BJ (cell line): ENCODE results near the gene SCN4A. TPM values are rescaled to one million over a fixed set of nuclear protein-coding genes. Genes with fewer than 3 reads are reported as not detected.

Experiments used
- CTCF ChIA-PET: fragments of 350-600 bp; formaldehyde crosslinking; extraction: SDS; loops from one replicate; lab custom pipeline; 2021; ENCODE audit warnings: antibody characterized with exemption, inconsistent platforms; lab: Yijun Ruan, JAX
- POLR2A ChIA-PET: fragments of 300-600 bp; sonication (Branson Sonifier 250); formaldehyde crosslinking; extraction: SDS; loops from one replicate; lab custom pipeline; 2021; ENCODE audit warnings: antibody characterized with exemption; lab: Charles Lee
- DNase-seq: peaks from one replicate; pipeline ENCODE4 v3.0.0-alpha.2; 2011; ENCODE audit warnings: low read depth
- H3K27me3 ChIP-seq: 2 replicates; pipeline ENCODE4 v1.6.0; 2011; ENCODE audit warnings: low read length; ENCODE audit not compliant: control insufficient read depth, insufficient read depth
- H3K36me3 ChIP-seq: 2 replicates; pipeline ENCODE4 v1.5.1; 2011; ENCODE audit warnings: low read length; ENCODE audit not compliant: control insufficient read depth, insufficient read depth
- H3K4me3 ChIP-seq: 2 replicates; pipeline ENCODE4 v1.5.1; 2011; ENCODE audit warnings: low read depth, mild to moderate bottlenecking, control low read depth, low read length
- polyA plus RNA-seq: library from polyadenylated mRNA; depleted of rRNA; stranded (reverse); fragments of >200 nt; gene quantifications from 2 replicates; pipeline ENCODE4 v1.2.3, GENCODE V29; 2011
- TF ChIP-seq, protein P1 (sequence below): IDR thresholded peaks from 2 replicates; pipeline ENCODE4 v1.5.1; 2011; ENCODE audit warnings: low read depth, mild to moderate bottlenecking, control low read depth, inconsistent platforms, low read length, moderate library complexity; ENCODE audit not compliant: insufficient read depth

The SCN4A gene
- polyA plus RNA-seq, 1 experiment = not detected

DNA sequence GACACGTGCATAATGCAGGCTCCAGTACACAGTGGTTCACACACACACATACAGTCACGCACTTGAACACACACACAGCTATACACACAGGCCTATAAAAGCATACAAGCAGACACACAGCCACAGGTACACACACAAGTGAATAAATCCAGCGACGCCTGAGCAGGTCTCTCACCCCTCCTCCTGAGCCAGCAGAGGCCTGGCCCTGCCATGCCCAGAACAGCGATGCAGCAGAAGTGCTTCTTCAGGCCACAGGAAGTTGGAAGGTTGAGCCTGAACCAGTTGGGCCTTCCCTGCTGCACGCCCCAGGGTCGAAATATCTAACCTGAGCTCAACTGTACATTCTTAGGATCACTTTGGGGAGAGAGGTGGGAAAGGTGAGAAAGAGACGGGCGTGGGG, 33.3 kb downstream of the SCN4A start:
- ChIA-PET CTCF (interaction anchor here (1.0 to 2.8 kb wide), 4 partner anchors 20 to 86 kb away, joined by 3 to 20 read pairs (median 4); partner anchors contain the start of gene GH1), POLR2A (no interaction called here)
- Histone ChIP-seq H3K27me3 (peaks cover 6% of the 10 kb centered on the region), H3K36me3 (no peaks in the 10 kb centered on the region), H3K4me3 (no peak overlapping the region)
- TF ChIP-seq, protein P1, sequence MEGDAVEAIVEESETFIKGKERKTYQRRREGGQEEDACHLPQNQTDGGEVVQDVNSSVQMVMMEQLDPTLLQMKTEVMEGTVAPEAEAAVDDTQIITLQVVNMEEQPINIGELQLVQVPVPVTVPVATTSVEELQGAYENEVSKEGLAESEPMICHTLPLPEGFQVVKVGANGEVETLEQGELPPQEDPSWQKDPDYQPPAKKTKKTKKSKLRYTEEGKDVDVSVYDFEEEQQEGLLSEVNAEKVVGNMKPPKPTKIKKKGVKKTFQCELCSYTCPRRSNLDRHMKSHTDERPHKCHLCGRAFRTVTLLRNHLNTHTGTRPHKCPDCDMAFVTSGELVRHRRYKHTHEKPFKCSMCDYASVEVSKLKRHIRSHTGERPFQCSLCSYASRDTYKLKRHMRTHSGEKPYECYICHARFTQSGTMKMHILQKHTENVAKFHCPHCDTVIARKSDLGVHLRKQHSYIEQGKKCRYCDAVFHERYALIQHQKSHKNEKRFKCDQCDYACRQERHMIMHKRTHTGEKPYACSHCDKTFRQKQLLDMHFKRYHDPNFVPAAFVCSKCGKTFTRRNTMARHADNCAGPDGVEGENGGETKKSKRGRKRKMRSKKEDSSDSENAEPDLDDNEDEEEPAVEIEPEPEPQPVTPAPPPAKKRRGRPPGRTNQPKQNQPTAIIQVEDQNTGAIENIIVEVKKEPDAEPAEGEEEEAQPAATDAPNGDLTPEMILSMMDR = no peak
- DNase-seq = no peak

DNA sequence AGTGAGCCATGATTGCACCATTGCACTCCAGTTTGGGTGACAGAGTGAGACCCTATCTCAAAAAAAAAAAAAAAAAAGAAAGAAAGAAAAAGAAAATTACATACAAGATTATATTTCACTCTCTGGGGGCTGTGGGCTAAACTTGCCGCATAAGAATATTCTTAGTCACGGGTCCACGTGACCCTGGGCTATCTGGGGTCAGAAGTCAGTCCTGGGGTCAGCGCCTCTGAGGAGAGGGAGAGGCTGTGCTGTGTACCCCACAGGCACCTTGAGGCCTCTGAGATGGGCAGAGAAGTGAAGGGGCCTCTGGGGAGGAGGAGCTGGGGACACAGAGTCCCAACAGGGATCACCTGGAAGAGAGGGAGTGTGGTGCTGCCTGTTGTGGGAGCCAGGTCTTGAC, 34.8 kb downstream of the SCN4A start:
- Histone ChIP-seq H3K4me3 (no peak overlapping the region), H3K27me3 (peaks cover 10% of the 10 kb centered on the region), H3K36me3 (no peaks in the 10 kb centered on the region)
- ChIA-PET CTCF (interaction anchor here (0.8 to 1.9 kb wide), 3 partner anchors 8 to 88 kb away, joined by 3 to 8 read pairs (median 3); no protein-coding TSS in a partner anchor), POLR2A (no interaction called here)
- DNase-seq = no peak
- TF ChIP-seq, protein P1 = no peak

DNA sequence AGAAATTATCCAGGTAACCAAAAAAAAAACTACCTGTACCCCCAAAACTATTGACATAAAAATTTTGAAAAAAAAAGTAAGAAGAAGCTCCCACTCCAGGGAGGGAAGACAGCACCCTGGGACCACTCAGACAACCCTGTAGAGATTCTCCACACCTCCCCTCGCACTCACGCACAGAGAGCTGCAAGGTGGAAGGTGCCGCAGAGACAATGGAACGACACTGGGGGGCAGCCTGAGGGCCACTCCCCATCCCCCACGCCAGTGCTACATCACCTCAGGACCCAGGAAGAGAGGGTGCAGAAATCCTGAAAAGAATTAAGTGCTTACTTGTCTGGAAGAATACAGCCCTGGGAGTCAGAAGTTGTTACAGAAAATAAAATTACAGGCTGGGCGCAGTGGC, 35.4 kb downstream of the SCN4A start:
- ChIA-PET CTCF (interaction anchor here (0.8 to 1.9 kb wide), 3 partner anchors 9 to 89 kb away, joined by 3 to 8 read pairs (median 3); no protein-coding TSS in a partner anchor), POLR2A (no interaction called here)
- DNase-seq = no peak
- no peaks in the 10 kb centered on the region for H3K36me3 ChIP-seq
- peaks cover 10% of the 10 kb centered on the region for H3K27me3 ChIP-seq
- no peak overlapping the region for H3K4me3 ChIP-seq
- TF ChIP-seq, protein P1 = no peak

DNA sequence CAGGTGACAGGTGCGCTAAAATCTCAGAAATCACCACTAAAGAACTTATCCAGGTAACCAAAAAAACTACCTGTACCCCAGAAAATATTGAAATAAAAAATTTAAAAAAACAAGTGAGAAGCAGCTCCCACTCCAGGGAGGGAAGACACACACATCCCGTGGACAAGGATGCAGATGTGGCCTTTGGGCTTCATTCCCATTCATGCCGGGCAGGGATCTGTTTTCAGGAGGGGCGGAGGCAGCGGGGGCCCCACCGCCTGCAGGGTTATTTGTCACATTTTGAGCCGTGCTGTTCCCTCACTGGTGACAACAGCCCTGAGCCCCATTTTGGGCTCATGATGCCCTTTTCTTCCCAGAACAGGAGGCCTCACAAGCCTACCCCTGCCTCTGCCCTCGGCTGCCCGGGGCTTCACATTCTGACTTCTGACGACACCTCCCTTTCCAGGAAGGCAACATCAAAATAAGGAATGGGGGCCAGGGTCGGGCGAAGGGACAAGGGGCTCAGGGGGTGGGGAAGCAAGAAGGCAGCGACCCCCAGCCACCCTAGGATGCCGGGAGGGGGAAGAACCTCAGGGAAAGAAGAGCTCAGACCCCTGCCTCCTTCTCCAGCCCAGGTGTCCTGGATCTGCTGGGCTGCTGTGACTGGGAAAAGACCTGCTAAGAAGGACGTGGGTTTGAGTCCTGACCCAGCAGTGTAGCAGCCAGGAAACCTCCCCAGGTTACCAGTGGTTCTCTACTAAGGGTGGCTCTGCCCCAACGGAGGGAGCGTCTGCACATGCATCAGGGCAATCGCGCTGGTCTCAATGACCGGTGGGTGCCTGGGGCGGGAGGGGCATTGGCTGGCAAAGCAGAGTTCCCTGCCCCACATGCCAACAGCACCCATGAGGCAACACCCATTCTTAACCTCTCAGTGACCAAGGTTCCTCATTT, 38.3 kb downstream of the SCN4A start:
- ChIA-PET CTCF (interaction anchor here (1.2 to 8.9 kb wide), 4 partner anchors 12 to 23 kb away, joined by 3 to 84 read pairs (median 15); partner anchors contain the start of genes CSHL1 and GH1), POLR2A (no interaction called here)
- TF ChIP-seq, protein P1 = no peak

DNA sequence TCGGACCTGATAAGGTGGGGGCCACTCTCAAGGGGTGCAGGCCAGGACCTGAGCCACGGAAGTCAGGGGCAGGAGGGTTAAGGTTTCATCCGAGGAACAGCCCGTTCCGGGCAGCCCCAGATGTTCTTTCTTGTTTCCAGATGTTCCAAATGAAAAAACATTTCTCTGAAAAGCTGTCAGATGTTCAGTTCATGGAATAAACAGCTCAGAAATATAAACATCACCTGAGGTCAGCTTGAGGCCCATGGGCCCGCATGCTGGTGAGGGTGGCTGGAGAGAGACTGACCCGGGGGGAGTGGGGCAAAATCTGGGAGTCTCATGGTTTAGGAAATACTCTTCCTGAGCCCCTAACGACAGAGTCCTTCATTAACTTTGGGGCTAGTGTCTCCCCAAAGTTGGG, 39.1 kb downstream of the SCN4A start:
- Histone ChIP-seq H3K36me3 (no peaks in the 10 kb centered on the region), H3K4me3 (no peak overlapping the region), H3K27me3 (peaks cover 10% of the 10 kb centered on the region)
- ChIA-PET CTCF (interaction anchor here (1.2 to 8.9 kb wide), 4 partner anchors 13 to 57 kb away, joined by 3 to 84 read pairs (median 12); partner anchors contain the start of genes CSHL1 and GH1), POLR2A (no interaction called here)
- DNase-seq = no peak
- TF ChIP-seq, protein P1 = no peak

More for the DNA sequence above, 38.3 kb downstream of the SCN4A start:
- Histone ChIP-seq H3K36me3 (no peaks in the 10 kb centered on the region), H3K4me3 (no peak overlapping the region), H3K27me3 (peaks cover 10% of the 10 kb centered on the region)
- no peak for DNase-seq
